ENCODE results near the gene MAP2. TPM values are rescaled to one million over a fixed set of nuclear protein-coding genes. Genes with fewer than 3 reads are reported as not detected.
"Not testable (repeated sequence)": the region's sequence is repeated elsewhere in the genome, so short reads cannot be mapped to it uniquely, and the experiment has no call there.

The MAP2 gene
- polyA plus RNA-seq, 1 donor from 2014 or later, result 3.4 TPM

GRCh38 chr2:209492296-209492695 is 68.4 kb downstream of the MAP2 start:
- H3K4me3 Mint-ChIP-seq, H3K36me3 Mint-ChIP-seq, H3K4me1 Mint-ChIP-seq, H3K27me3 Mint-ChIP-seq, H3K27ac Mint-ChIP-seq: not testable (repeated sequence)
- peaks cover 1 to 21% (median 15%) of the 10 kb centered on the region in 3 donors for H3K9me3 Mint-ChIP-seq

- not testable (repeated sequence) for H3K4me1 Mint-ChIP-seq, H3K27ac Mint-ChIP-seq, H3K4me3 Mint-ChIP-seq, H3K36me3 Mint-ChIP-seq, H3K27me3 Mint-ChIP-seq
- H3K9me3 Mint-ChIP-seq, result peaks cover 5 to 21% (median 13%) of the 10 kb centered on the region in 3 donors
Observed at GRCh38 chr2:209495068-209495620, 71.3 kb downstream of the MAP2 start.

- Mint-ChIP-seq H3K4me3 (no peak overlapping the region), H3K4me1 (no peaks in the 10 kb centered on the region), H3K27me3 (no peaks in the 10 kb centered on the region), H3K9me3 (peaks cover 5 to 13% (median 10%) of the 10 kb centered on the region in 3 donors), H3K27ac (no peak overlapping the region), H3K36me3 (no peaks in the 10 kb centered on the region)
Observed at GRCh38 chr2:209495855-209496585, 72.2 kb downstream of the MAP2 start.

DNA sequence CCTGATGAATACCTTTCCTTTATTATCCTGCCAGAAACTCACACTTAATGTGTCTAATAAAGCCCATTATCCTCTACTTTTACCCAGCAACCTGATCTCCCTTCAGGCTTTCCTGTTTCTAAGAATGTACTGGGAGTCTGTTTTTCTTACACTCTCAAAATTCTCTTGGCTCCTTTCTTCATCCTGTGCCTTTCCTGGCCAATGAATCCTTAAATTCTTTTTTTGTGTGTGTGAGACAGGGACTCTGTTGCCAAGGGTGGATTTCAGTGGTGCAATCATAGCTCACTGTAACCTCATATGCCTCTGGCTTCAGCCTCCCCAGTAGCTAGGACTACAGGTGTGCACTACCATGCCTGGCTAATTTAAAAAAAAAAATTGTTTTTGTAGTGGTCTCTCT is 72.7 kb downstream of the MAP2 start:
- peaks cover 5 to 8% (median 5%) of the 10 kb centered on the region in 3 donors for H3K9me3 Mint-ChIP-seq
- no peak overlapping the region for H3K27ac Mint-ChIP-seq
- H3K27me3 Mint-ChIP-seq, result no peaks in the 10 kb centered on the region
- no peaks in the 10 kb centered on the region for H3K36me3 Mint-ChIP-seq
- H3K4me3 Mint-ChIP-seq, result no peak overlapping the region
- H3K4me1 Mint-ChIP-seq, result no peaks in the 10 kb centered on the region

DNA sequence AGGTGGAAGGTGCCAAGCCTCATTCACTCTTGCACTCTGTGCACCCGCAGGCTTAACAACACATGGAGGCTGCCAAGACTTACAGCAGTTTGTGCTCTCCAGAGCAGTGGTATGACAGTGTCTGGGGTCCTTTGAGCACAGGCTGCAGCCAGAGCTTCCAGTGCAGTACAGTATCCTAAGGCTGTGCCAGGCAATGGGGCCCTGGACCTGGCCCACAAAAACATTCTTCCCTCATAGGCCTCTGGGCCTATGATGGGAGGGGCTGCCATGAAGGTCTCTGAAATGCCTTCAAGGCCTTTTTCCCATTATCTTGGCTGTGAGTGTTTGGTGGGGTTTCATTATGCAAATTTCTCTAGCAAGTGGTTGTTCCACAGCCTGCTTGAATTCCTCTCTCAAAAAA is 74.8 kb downstream of the MAP2 start:
- peaks cover 0 to 8% (median 5%) of the 10 kb centered on the region in 3 donors for H3K9me3 Mint-ChIP-seq
- H3K4me1 Mint-ChIP-seq, result no peaks in the 10 kb centered on the region
- no peak overlapping the region for H3K27ac Mint-ChIP-seq
- H3K27me3 Mint-ChIP-seq, result no peaks in the 10 kb centered on the region
- H3K4me3 Mint-ChIP-seq, result no peak overlapping the region
- H3K36me3 Mint-ChIP-seq, result no peaks in the 10 kb centered on the region

DNA sequence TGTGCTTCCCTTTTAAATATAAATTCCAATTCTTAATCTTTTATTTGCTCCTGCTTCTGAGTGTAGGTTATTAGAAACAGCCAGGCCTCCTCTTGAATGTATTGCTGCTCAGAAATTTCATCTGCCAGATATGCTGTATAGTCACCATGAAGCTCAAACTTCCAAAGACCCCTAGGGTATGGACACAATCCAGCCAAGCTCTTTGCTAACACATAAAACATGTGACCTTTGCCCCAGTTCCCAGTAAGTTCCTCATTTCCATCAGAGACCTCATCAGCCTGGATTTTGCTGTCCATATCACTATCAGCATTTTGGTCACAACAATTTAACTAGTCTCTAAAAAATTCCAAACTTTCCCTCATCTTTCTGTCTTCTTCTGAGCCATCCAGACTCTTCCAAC is 75.2 kb downstream of the MAP2 start:
- H3K4me3 Mint-ChIP-seq, result no peak overlapping the region
- no peak overlapping the region for H3K27ac Mint-ChIP-seq
- no peaks in the 10 kb centered on the region for H3K27me3 Mint-ChIP-seq
- H3K36me3 Mint-ChIP-seq, result no peaks in the 10 kb centered on the region
- no peaks in the 10 kb centered on the region for H3K4me1 Mint-ChIP-seq
- H3K9me3 Mint-ChIP-seq, result peaks cover 0 to 8% (median 5%) of the 10 kb centered on the region in 3 donors

DNA sequence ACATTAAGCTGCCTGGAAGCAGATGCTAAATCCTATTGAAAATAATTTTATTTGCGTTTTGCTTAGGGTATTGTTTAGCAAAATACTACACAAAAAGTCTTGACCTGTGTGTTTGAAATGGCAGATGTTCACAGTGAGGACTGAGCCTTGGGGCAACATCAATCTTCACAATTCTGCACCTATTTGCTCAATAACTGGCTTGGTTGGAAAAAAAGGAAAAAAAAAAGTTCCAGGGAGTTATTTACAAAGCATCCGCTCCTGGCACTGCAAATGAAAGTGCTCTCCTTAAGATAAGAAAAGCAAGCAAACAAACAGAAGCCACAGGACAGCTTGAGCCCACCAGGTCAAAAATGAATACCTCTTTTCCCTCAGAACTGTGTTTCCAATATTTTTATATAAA is 77.7 kb downstream of the MAP2 start:
- no peak overlapping the region for H3K27ac Mint-ChIP-seq
- no peaks in the 10 kb centered on the region for H3K27me3 Mint-ChIP-seq
- H3K9me3 Mint-ChIP-seq, result peaks cover 0 to 8% (median 4%) of the 10 kb centered on the region in 3 donors
- H3K4me3 Mint-ChIP-seq, result no peak overlapping the region
- H3K4me1 Mint-ChIP-seq, result no peaks in the 10 kb centered on the region
- H3K36me3 Mint-ChIP-seq, result no peaks in the 10 kb centered on the region

DNA sequence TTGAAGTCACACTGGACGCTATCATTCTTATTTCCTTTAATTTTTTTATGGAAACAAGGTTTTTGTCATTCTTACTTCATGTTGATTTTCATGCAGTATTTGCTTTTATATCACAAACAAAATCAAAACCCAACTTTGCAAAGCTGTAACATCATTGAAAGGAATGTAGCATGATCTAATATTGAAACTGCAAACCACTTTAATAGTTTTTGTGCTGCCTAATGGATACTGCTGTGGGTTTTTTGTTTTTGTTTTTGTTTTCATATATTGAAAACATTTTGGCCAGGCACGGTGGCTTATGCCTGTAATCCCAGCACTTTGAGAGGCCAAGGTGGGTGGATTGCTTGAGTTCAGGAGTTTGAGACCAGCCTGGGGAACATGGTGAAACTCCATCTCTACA is 81.6 kb downstream of the MAP2 start:
- no peaks in the 10 kb centered on the region for H3K36me3 Mint-ChIP-seq
- H3K4me1 Mint-ChIP-seq, result no peaks in the 10 kb centered on the region
- H3K27me3 Mint-ChIP-seq, result no peaks in the 10 kb centered on the region
- H3K4me3 Mint-ChIP-seq, result no peak overlapping the region
- H3K27ac Mint-ChIP-seq, result no peak overlapping the region
- no peaks in the 10 kb centered on the region for H3K9me3 Mint-ChIP-seq

GRCh38 chr2:209508255-209508654 is 84.4 kb downstream of the MAP2 start:
- Mint-ChIP-seq H3K9me3 (no peaks in the 10 kb centered on the region), H3K4me3 (no peak overlapping the region), H3K4me1 (peaks cover 0 to 6% (median 3%) of the 10 kb centered on the region in 3 donors), H3K27me3 (no peaks in the 10 kb centered on the region), H3K27ac (no peak overlapping the region), H3K36me3 (no peaks in the 10 kb centered on the region)

DNA sequence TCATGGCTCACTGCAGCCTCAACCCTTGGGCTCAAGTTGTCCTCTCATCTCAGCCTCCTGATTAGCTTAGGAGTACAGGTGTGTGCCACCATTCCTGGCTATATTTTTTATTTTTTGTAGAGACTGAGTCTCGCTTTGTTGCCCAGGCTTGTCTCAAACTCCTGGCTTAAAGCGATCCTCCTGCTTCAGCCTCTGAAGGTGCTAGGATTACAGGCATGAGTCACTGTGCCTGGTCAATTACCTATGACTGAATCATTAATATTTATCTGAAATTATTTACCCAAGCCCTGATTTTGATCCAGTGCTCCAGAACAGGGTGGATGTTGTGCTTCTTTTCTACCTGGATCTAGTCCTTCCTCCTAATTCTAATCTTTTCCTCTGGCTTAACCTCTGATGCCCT is 87.8 kb downstream of the MAP2 start:
- H3K27ac Mint-ChIP-seq, result no peak overlapping the region
- H3K9me3 Mint-ChIP-seq, result no peaks in the 10 kb centered on the region
- no peak overlapping the region for H3K4me3 Mint-ChIP-seq
- no peaks in the 10 kb centered on the region for H3K27me3 Mint-ChIP-seq
- no peaks in the 10 kb centered on the region for H3K36me3 Mint-ChIP-seq
- H3K4me1 Mint-ChIP-seq, result peaks cover 0 to 6% (median 3%) of the 10 kb centered on the region in 3 donors

DNA sequence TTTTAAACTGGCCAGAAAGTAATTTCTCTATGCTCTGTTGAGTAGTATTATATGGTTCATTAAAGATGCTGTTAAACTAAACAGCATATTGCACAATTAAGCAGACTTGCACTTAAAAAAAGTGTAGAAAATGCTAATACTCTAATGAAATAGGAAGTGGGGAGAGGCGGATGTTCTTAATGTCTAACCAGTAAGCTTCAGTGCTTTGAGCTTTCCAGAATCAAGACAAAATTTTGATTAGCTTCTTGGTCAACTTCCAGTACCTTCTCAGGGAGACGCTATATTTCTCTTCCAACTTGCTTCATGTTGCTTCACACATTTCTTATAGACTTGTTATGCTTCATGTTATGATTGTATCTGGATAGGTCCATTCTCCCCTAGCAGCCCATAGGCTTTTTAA is 89.1 kb downstream of the MAP2 start:
- H3K36me3 Mint-ChIP-seq, result no peaks in the 10 kb centered on the region
- H3K4me3 Mint-ChIP-seq, result no peak overlapping the region
- H3K4me1 Mint-ChIP-seq, result peaks cover 0 to 8% (median 3%) of the 10 kb centered on the region in 3 donors
- no peaks in the 10 kb centered on the region for H3K27me3 Mint-ChIP-seq
- no peak overlapping the region for H3K27ac Mint-ChIP-seq
- no peaks in the 10 kb centered on the region for H3K9me3 Mint-ChIP-seq

GRCh38 chr2:209517436-209517835 is 93.6 kb downstream of the MAP2 start:
- Mint-ChIP-seq H3K27me3 (no peaks in the 10 kb centered on the region), H3K4me3 (no peak overlapping the region), H3K27ac (no peak overlapping the region), H3K9me3 (no peaks in the 10 kb centered on the region), H3K36me3 (no peaks in the 10 kb centered on the region), H3K4me1 (peaks cover 0 to 8% (median 3%) of the 10 kb centered on the region in 3 donors)

DNA sequence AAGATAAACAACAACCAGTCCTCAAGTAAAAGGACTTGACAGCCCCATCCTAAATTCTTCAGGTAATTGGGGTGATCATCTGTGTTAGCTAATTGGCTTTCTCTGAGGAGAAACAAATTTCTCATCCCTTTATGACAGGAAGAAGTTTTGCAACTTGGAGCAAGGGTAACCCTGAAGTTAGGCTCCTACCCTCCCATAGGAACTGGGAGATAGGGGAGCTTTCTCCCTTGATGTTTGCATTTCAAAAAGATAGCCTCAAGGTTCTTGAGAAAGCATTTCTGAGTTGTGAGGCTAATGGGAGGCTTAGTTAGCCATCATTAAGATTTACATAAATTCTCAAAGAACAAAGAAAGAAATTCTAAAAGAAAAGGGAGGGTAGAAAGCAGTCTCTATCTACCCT is 95.4 kb downstream of the MAP2 start:
- no peak overlapping the region for H3K4me3 Mint-ChIP-seq
- H3K27ac Mint-ChIP-seq, result no peak overlapping the region
- no peaks in the 10 kb centered on the region for H3K27me3 Mint-ChIP-seq
- peaks cover 7 to 10% (median 8%) of the 10 kb centered on the region in 3 donors for H3K4me1 Mint-ChIP-seq
- H3K36me3 Mint-ChIP-seq, result peaks cover 1% of the 10 kb centered on the region
- no peaks in the 10 kb centered on the region for H3K9me3 Mint-ChIP-seq

GRCh38 chr2:209519906-209520305 is 96.1 kb downstream of the MAP2 start:
- Mint-ChIP-seq H3K4me1 (peaks cover 7 to 15% (median 12%) of the 10 kb centered on the region in 3 donors), H3K4me3 (no peak overlapping the region), H3K9me3 (no peaks in the 10 kb centered on the region), H3K36me3 (peaks cover 1% of the 10 kb centered on the region), H3K27me3 (no peaks in the 10 kb centered on the region), H3K27ac (no peak overlapping the region)

DNA sequence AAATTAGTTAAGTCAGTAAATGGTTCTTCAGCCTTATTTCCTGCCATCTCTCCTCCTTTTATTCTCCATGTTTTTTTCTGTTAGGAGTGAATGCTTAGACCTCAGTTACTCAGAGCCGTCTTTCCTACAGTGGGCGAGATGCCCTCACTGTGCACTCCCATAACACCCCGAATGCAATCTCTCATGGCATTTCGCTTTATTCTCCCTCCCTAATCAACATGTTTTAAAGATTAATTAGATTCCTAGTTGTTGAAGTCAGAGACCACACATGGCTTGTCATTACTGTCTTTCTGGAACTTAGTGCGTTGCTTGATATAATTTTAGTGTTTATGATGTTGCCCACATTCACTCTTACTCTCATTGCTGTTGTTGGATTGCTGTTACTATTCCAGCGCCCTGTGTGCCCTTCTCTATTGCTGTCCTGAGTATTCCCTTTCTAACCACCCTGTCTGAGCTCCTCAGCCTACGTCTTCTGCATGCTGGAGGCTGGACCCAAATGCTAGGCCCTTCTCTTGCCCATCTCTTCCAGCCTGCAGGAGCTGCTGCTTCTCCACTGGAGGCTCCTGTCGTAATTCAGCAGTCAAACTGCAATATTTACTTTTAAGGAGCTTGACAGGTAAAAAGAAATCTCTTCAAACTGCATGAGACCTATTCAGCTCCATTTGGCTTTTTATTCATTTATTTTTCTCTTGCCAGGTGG is 99.3 kb downstream of the MAP2 start:
- peaks cover 1% of the 10 kb centered on the region for H3K36me3 Mint-ChIP-seq
- no peaks in the 10 kb centered on the region for H3K27me3 Mint-ChIP-seq
- no peak overlapping the region for H3K4me3 Mint-ChIP-seq
- H3K9me3 Mint-ChIP-seq, result no peaks in the 10 kb centered on the region
- peaks cover 25 to 38% (median 34%) of the 10 kb centered on the region in 3 donors for H3K4me1 Mint-ChIP-seq
- no peak overlapping the region for H3K27ac Mint-ChIP-seq

Data from IgD-negative memory B cell (primary cell).